ENCODE data around the gene AVPR2. TPM values are rescaled to one million over a fixed set of nuclear protein-coding genes. Genes with fewer than 3 reads are reported as not detected.

AVPR2 gene
- not detected in 2 replicates for total RNA-seq (ENCODE audit: low replicate concordance)

- Histone ChIP-seq H3K9ac (no peak within 1 kb of the TSS), H3K79me2 (ENCODE audit: low read depth) (no peaks in the 10 kb centered on the region), H3K27ac (no peak within 1 kb of the TSS), H3K9me3 (ENCODE audit: low read depth) (no peaks in the 10 kb centered on the region), H4K20me1 (ENCODE audit: low read depth) (no peaks in the 10 kb centered on the region), H3F3A (ENCODE audit: low read depth) (no peaks in the 10 kb centered on the region), H3K36me3 (no peaks in the 10 kb centered on the region), H3K4me3 (no peak within 1 kb of the TSS), H3K4me1 (no peaks in the 10 kb centered on the region), H3K4me2 (no peak within 1 kb of the TSS), H3K27me3 (no peaks in the 10 kb centered on the region), H2AFZ (replicated peaks) (no peak within 1 kb of the TSS)
- Mint-ChIP-seq H3K9me3 (peaks cover 14% of the 10 kb centered on the region), H3K36me3 (no peaks in the 10 kb centered on the region), H3K4me3 (no peak within 1 kb of the TSS), H3K4me1 (peaks cover 20% of the 10 kb centered on the region), H3K27ac (no peak within 1 kb of the TSS), H3K27me3 (ENCODE audit: insufficient read depth, low read depth) (peaks cover 6% of the 10 kb centered on the region)
- no peak for TF ChIP-seq EZH2 (IDR thresholded peaks at IDR 0.05)
- TF ChIP-seq CTCF (IDR thresholded peaks at IDR 0.05): no peak
- TF ChIP-seq EZH2phosphoT487 (IDR thresholded peaks at IDR 0.05): no peak
- no peak for DNase-seq (ENCODE audit: low spot score)
Measured at GRCh38 chrX:153903991-153904957, at the start of gene AVPR2. AVPR2 (plus strand) TSS chrX:153904673; CDS start chrX:153905146, 473 bp downstream.

- Histone ChIP-seq H3K9ac (no peak overlapping the region), H3K79me2 (ENCODE audit: low read depth) (no peaks in the 10 kb centered on the region), H3K36me3 (no peaks in the 10 kb centered on the region), H3K4me1 (no peaks in the 10 kb centered on the region), H3K27me3 (peaks cover 36% of the 10 kb centered on the region), H3F3A (ENCODE audit: low read depth) (no peaks in the 10 kb centered on the region), H3K27ac (no peak overlapping the region), H4K20me1 (ENCODE audit: low read depth) (no peaks in the 10 kb centered on the region), H2AFZ (replicated peaks) (no peak overlapping the region), H3K9me3 (ENCODE audit: low read depth) (no peaks in the 10 kb centered on the region), H3K4me2 (no peak overlapping the region), H3K4me3 (no peak overlapping the region)
- Mint-ChIP-seq H3K9me3 (peaks cover 22% of the 10 kb centered on the region), H3K4me1 (no peaks in the 10 kb centered on the region), H3K4me3 (no peak overlapping the region), H3K36me3 (no peaks in the 10 kb centered on the region), H3K27ac (no peak overlapping the region), H3K27me3 (ENCODE audit: insufficient read depth, low read depth) (peaks cover 3% of the 10 kb centered on the region)
- DNase-seq (ENCODE audit: low spot score): no peak
- TF ChIP-seq CTCF (IDR thresholded peaks at IDR 0.05) (peak; percentile 4), EZH2 (IDR thresholded peaks at IDR 0.05) (no peak)
Measured at GRCh38 chrX:153854702-153855101, 49.8 kb upstream of the AVPR2 start.

GRCh38 chrX:153857348-153857903 lies 47.0 kb upstream of the AVPR2 start:
- no peak for DNase-seq (ENCODE audit: low spot score)

More at GRCh38 chrX:153857348-153857903, 47.0 kb upstream of the AVPR2 start:
- peaks cover 11% of the 10 kb centered on the region for H3K27me3 ChIP-seq
- Mint-ChIP-seq H3K4me1 (peaks cover 6% of the 10 kb centered on the region), H3K9me3 (peaks cover 27% of the 10 kb centered on the region), H3K36me3 (no peaks in the 10 kb centered on the region), H3K27ac (no peak overlapping the region), H3K4me3 (no peak overlapping the region), H3K27me3 (ENCODE audit: insufficient read depth, low read depth) (peaks cover 5% of the 10 kb centered on the region)
- H3K79me2 ChIP-seq (ENCODE audit: low read depth): no peaks in the 10 kb centered on the region
- H3K4me3 ChIP-seq: no peak overlapping the region
- no peaks in the 10 kb centered on the region for H3K9me3 ChIP-seq (ENCODE audit: low read depth)
- TF ChIP-seq EZH2phosphoT487 (IDR thresholded peaks at IDR 0.05) (no peak), EZH2 (IDR thresholded peaks at IDR 0.05) (no peak), CTCF (IDR thresholded peaks at IDR 0.05) (no peak)
- H3K9ac ChIP-seq: no peak overlapping the region
- H3K4me1 ChIP-seq: no peaks in the 10 kb centered on the region
- no peaks in the 10 kb centered on the region for H3F3A ChIP-seq (ENCODE audit: low read depth)
- H4K20me1 ChIP-seq (ENCODE audit: low read depth): no peaks in the 10 kb centered on the region
- no peak overlapping the region for H2AFZ ChIP-seq (replicated peaks)
- H3K4me2 ChIP-seq: no peak overlapping the region
- no peaks in the 10 kb centered on the region for H3K36me3 ChIP-seq
- H3K27ac ChIP-seq: no peak overlapping the region

All from neural progenitor cell (in vitro differentiated cells).